Body of pancreas (tissue), 4 donors: ENCODE data around the gene TNFRSF8. TPM values are rescaled to one million over a fixed set of nuclear protein-coding genes. Genes with fewer than 3 reads are reported as not detected.
A peak's percentile ranks its signal among the peaks of the same experiment; 100 is the strongest.

Source experiments
- ATAC-seq: fragments of 150-250 bp; one replicate; pipeline ENCODE4 v1.9.1; 2016
- DNase-seq, 4 donors: peaks; one replicate each; pipeline ENCODE4 v3.0.0-alpha.2; 2019
- H3K27ac ChIP-seq, 4 donors: fragments of 200-600 bp; sonication (generic); 1 replicate in 3 of 4; 2 replicates in 1 of 4; pipeline versions ENCODE4 v1.5.1 to v1.6.1; 2016 to 2019; ENCODE audit warnings: mild to moderate bottlenecking in 1 of 4, mixed read lengths in 1 of 4, moderate library complexity in 1 of 4
- H3K27me3 ChIP-seq, 2 donors: fragments of 200-600 bp; sonication (generic); one replicate each; pipeline ENCODE4 v1.6.0; 2016; ENCODE audit warnings: mild to moderate bottlenecking in 1 of 2
- H3K36me3 ChIP-seq, 2 donors: fragments of 200-600 bp; sonication (generic); replicated peaks in 1 of 2; 2 replicates each; pipeline ENCODE4 v1.5.1; 2016; ENCODE audit warnings: low read depth in 2 of 2; ENCODE audit not compliant: insufficient read depth in 1 of 2
- H3K4me1 ChIP-seq: fragments of 200-600 bp; sonication (generic); one replicate; pipeline ENCODE4 v1.6.0; 2016
- H3K4me3 ChIP-seq, 2 donors: fragments of 200-600 bp; sonication (generic); 1 replicate in 1 of 2; 2 replicates in 1 of 2; pipeline ENCODE4 v1.5.1; 2016 to 2019
- H3K9me3 ChIP-seq, 3 donors: fragments of 200-600 bp; sonication (generic); 1 replicate in 2 of 3; 2 replicates in 1 of 3; pipeline ENCODE4 v1.5.1; 2016
- POLR2A ChIP-seq, 3 donors: fragments of 450-650 bp; IDR thresholded peaks; one replicate each; pipeline ENCODE4 v1.6.1; 2016; ENCODE audit warnings: antibody characterized with exemption in 3 of 3, mild to moderate bottlenecking in 2 of 3
- WGBS, 2 donors: methylation state at CpG; one replicate each; pipeline ENCODE4 v1.1.5; 2017; 5-methylcytosine and 5-hydroxymethylcytosine counted together
- intact Hi-C: fragments of 100-400 bp; cut with DNase I; formaldehyde crosslinking; loops from one replicate; pipeline ENCODE4 v1.15.1; 2023
- total RNA-seq, 2 donors: library from RNA; depleted of rRNA; stranded (reverse); fragments of >200 nt; gene quantifications; one replicate each; pipeline ENCODE4 v1.1.0, GENCODE V29; 2016
- TF ChIP-seq, protein P1 (sequence below), 7 experiments: fragments of 450-650 bp in 4 of 7; fragments of 200-600 bp in 3 of 7; sonication (generic) in 3 of 7; IDR thresholded peaks; one replicate each; pipeline ENCODE4 v1.5.1; 2016 to 2019; ENCODE audit warnings: antibody characterized with exemption in 7 of 7

The TNFRSF8 gene
- total RNA-seq, 2 donors from 2014 or later: not detected

DNA sequence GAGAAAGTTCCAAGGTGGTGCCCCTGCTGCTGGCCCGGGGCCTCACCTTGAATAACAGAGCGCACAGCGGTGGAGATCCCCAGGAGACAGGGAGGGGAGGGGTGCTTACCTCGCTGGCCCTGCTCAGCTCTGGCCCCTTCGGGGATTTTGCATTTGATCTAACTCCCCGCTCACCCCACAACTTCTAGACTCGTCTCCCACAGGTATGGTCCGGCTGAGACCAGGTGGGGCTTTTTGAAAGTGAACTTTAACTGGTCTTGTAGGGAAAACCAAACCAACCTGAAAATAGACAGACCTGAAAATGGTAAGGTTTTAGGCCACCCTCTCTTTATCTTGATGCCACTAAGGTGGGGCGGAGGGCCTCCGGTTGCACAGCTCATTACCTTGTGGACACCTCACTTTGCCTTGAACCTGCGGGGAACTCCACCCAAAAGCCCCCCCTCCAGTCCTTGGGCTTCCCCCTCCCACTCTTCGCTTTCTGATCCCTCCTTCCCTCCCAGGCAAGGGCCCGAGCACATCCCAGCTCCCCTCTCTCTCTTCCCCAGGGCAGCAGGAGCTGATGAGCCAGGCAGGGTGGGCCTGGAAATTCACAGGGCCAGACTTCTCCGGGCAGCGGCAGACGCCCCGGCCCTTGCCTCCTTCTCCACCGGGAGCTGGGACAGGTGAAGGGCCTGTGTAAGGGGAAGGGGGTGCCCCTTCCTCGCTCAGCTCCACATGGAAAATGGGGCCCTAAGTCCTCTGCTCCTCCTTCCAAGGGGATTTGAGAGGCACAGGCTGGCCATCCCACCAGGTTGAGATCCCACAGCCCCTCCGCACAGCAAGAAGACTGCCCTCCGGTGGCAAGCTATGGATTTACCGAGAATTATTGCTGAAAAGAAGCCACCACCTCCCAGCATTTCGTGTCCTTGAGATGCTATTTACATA is 16.1 kb downstream of the TNFRSF8 start:
- Histone ChIP-seq H3K27me3 (no peaks in the 10 kb centered on the region), H3K4me1 (no peaks in the 10 kb centered on the region), H3K9me3 (no peaks in the 10 kb centered on the region), H3K27ac (no peak overlapping the region), H3K36me3 (no peaks in the 10 kb centered on the region), H3K4me3 (no peak overlapping the region)
- intact Hi-C loops: no loop called here
- no peak for ATAC-seq
- 28 to 31% methylated on average over 19 to 23 of the region's 23 CpGs for WGBS, 2 donors
- DNase-seq: peak in 2 of 4 donors; percentile 23 to 27
- TF ChIP-seq, protein P1, sequence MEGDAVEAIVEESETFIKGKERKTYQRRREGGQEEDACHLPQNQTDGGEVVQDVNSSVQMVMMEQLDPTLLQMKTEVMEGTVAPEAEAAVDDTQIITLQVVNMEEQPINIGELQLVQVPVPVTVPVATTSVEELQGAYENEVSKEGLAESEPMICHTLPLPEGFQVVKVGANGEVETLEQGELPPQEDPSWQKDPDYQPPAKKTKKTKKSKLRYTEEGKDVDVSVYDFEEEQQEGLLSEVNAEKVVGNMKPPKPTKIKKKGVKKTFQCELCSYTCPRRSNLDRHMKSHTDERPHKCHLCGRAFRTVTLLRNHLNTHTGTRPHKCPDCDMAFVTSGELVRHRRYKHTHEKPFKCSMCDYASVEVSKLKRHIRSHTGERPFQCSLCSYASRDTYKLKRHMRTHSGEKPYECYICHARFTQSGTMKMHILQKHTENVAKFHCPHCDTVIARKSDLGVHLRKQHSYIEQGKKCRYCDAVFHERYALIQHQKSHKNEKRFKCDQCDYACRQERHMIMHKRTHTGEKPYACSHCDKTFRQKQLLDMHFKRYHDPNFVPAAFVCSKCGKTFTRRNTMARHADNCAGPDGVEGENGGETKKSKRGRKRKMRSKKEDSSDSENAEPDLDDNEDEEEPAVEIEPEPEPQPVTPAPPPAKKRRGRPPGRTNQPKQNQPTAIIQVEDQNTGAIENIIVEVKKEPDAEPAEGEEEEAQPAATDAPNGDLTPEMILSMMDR (IDR thresholded peaks at IDR 0.05): peak in 5 of 7 experiments; percentile 13 to 36 (median 21)
- TF ChIP-seq POLR2A (IDR thresholded peaks at IDR 0.05): no peak

- Histone ChIP-seq H3K36me3 (no peaks in the 10 kb centered on the region), H3K4me3 (no peak overlapping the region), H3K27ac (no peak overlapping the region), H3K27me3 (no peaks in the 10 kb centered on the region), H3K9me3 (no peaks in the 10 kb centered on the region), H3K4me1 (no peaks in the 10 kb centered on the region)
- 51 to 56% methylated on average over 6 of the region's 6 CpGs for WGBS, 2 donors
- ATAC-seq: no peak
- no peak for DNase-seq
- intact Hi-C loops: no loop called here
- no peak for TF ChIP-seq POLR2A (IDR thresholded peaks at IDR 0.05)
- TF ChIP-seq, protein P1 (IDR thresholded peaks at IDR 0.05): no peak
These were observed 17.1 kb downstream of the TNFRSF8 start for GRCh38 chr1:12080156-12080555.

GRCh38 chr1:12080773-12081556 is 17.9 kb downstream of the TNFRSF8 start:
- no peak overlapping the region for H3K4me3 ChIP-seq
- ATAC-seq (no peak), DNase-seq (no peak)
- H3K4me1 ChIP-seq: no peaks in the 10 kb centered on the region
- no peaks in the 10 kb centered on the region for H3K36me3 ChIP-seq
- H3K9me3 ChIP-seq: no peaks in the 10 kb centered on the region
- no peak for TF ChIP-seq POLR2A (IDR thresholded peaks at IDR 0.05)
- TF ChIP-seq, protein P1 (IDR thresholded peaks at IDR 0.05): no peak
- intact Hi-C loops: no loop called here
- no peak overlapping the region for H3K27ac ChIP-seq
- H3K27me3 ChIP-seq: no peaks in the 10 kb centered on the region
- 83 to 90% methylated on average over 8 to 9 of the region's 9 CpGs for WGBS, 2 donors

- H3K27ac ChIP-seq: no peak overlapping the region
- 79 to 86% methylated on average over 7 of the region's 7 CpGs for WGBS, 2 donors
- intact Hi-C loops: no loop called here
These were observed 18.7 kb downstream of the TNFRSF8 start for GRCh38 chr1:12081648-12082396.

More at GRCh38 chr1:12081648-12082396, 18.7 kb downstream of the TNFRSF8 start:
- Histone ChIP-seq H3K4me3 (no peak overlapping the region), H3K27me3 (no peaks in the 10 kb centered on the region), H3K36me3 (no peaks in the 10 kb centered on the region), H3K9me3 (no peaks in the 10 kb centered on the region), H3K4me1 (no peaks in the 10 kb centered on the region)
- ATAC-seq (no peak), DNase-seq (no peak)
- TF ChIP-seq POLR2A (IDR thresholded peaks at IDR 0.05): no peak
- TF ChIP-seq, protein P1 (IDR thresholded peaks at IDR 0.05): no peak
